ENCODE data around the gene CELA2A.

CELA2A gene

DNA sequence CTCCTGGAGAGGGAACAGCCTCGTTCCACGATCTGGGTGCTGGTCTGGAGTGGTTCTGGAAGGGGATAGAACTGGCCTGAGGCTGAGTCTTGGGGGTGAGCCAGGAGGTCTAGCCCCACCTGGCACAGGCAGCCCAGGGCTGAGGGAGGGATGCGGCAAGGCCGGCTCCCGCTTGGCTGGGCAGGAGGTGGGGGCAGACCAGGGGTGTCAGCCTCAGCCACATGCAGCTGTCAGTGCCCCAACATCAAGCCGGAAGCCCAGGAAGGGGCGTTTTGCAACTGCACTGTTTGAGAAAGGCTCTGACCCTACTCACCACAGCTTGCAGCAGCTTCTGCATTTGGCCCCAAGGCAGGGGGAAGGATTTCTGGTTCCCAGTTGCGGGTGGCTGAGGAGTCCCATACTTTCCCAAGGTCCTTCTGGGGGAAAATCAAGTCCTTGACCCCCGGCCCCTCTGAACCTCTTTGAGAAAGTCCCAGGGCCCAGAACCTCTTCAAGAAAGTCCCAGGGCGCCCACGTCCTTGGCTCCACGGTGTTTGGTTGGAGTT is 44.9 kb upstream of the CELA2A start:
- H3K27ac ChIP-seq: no peak overlapping the region
- TF ChIP-seq, protein P1, sequence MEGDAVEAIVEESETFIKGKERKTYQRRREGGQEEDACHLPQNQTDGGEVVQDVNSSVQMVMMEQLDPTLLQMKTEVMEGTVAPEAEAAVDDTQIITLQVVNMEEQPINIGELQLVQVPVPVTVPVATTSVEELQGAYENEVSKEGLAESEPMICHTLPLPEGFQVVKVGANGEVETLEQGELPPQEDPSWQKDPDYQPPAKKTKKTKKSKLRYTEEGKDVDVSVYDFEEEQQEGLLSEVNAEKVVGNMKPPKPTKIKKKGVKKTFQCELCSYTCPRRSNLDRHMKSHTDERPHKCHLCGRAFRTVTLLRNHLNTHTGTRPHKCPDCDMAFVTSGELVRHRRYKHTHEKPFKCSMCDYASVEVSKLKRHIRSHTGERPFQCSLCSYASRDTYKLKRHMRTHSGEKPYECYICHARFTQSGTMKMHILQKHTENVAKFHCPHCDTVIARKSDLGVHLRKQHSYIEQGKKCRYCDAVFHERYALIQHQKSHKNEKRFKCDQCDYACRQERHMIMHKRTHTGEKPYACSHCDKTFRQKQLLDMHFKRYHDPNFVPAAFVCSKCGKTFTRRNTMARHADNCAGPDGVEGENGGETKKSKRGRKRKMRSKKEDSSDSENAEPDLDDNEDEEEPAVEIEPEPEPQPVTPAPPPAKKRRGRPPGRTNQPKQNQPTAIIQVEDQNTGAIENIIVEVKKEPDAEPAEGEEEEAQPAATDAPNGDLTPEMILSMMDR (conservative IDR thresholded peaks at IDR 0.05): no peak

DNA sequence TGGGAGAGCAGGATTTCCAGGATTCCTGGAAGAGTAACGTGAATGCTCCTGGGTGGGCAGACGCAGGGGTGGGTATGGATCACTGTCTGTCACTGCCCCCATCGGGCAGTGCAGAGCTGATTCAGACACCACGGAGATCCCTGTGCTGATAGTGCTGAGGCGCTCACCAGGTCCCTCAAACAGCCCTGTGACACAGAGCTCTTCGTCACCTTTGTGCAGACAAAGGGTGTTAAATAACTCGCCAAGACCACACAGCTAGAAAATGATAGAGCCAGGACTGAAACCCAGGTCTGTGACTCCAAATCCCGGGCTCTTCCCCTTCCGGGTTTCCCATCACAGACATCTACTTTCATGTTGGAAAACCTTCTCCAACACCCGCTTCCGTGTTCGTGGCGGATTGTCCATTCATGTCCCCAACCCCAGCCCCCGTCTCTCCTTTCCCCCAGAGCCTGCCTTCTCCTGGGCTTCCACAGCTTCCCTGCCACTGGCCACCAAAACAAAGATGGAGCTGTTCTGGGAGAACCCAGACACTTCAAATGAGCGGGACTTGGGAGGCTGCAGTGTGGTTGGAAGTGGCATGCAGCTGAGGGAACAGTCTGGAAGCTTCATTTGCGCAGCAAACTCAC is 44.2 kb upstream of the CELA2A start:
- TF ChIP-seq, protein P1 (conservative IDR thresholded peaks at IDR 0.05): no peak
- no peak overlapping the region for H3K27ac ChIP-seq

DNA sequence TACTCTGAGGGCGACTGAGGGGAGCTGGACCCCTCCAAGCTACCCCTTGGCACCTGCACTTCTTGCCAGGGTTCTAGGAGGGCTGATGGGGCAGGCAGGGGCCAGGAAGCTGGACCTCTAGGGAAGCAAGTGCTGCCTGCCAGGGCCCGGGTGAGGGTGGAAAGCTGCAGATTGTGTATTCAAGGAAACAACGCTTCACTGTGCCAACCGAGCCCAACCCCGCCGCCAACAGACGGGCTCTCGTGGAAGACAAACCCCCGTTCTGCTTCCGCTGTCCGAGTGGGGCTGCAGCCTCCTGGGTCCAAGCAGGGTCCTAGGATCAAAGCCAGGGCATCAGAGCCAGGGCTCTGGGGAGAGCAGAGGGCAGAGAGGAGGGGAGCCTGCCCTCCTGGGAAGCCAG is 43.7 kb upstream of the CELA2A start:
- H3K27ac ChIP-seq: no peak overlapping the region
- TF ChIP-seq, protein P1 (conservative IDR thresholded peaks at IDR 0.05): no peak

DNA sequence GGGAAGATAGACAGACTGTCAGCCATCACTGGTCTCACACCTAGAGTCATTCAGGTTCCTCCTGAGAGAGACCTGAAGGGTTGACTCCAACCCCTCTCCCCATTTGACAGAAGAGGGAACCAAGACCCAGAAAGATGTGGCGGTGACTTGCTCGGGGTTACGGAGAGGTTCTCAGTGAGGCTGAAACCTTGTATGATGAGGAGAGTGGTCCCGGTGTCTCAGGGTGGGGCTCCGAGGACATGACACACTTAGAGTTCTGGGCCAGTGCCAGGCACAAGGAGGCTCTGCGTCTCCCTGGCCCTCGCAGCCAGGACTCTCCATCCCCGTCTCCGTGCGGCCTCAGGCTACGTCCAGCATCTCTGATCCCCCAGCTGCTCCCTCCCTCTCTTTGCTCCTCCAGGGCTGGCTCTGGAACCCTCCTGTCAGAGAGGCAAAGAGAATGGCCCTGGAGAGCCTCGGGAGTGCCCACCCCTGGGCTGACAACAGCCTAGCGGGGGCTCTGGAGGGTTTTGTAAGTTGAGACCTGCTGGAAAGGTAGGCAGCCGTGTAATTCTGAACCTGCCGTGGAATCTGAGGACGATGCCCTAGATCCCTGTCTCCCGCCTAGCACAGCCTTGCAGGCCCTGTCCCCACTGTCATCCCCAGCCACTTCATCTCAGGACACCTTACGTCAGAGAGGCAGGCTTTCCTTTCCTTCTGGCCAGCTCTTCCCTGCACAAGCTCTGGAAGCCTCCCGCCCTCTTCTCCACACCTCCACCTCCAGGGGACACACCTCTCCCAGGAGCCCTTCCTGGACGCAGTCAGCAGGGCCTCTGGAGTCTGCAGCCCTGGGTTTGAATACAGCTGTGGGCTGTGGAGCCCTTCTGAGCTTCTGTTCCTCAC is 42.7 kb upstream of the CELA2A start:
- H3K27ac ChIP-seq: no peak overlapping the region
- TF ChIP-seq, protein P1 (conservative IDR thresholded peaks at IDR 0.05): no peak

DNA sequence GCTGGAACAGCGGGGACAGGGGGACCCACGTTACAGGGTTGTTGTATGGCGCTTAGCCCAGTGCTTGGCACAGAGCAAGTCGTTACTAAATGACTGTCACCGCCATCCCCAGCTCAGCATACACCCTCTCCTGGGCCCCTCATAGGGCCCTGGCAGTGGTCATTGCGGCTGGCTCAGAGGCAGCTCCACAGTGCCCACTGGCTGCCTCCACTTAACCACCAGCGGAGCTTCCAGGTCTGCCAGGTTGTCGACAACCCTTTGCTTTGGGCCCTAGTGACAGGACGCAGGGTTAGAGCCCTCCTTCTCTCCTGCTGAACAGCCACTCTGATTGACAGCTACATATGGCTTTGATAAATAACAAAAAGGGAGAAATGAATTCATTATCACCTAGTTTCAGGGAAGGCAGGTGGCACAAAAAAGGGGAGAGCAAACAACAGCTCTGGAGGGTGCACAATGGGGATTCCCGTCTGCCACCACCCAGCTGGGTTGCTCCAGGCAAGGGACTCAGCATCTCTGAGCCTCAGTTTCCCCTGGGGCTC is 42.0 kb upstream of the CELA2A start:
- H3K27ac ChIP-seq: no peak overlapping the region
- TF ChIP-seq, protein P1 (conservative IDR thresholded peaks at IDR 0.05): no peak

DNA sequence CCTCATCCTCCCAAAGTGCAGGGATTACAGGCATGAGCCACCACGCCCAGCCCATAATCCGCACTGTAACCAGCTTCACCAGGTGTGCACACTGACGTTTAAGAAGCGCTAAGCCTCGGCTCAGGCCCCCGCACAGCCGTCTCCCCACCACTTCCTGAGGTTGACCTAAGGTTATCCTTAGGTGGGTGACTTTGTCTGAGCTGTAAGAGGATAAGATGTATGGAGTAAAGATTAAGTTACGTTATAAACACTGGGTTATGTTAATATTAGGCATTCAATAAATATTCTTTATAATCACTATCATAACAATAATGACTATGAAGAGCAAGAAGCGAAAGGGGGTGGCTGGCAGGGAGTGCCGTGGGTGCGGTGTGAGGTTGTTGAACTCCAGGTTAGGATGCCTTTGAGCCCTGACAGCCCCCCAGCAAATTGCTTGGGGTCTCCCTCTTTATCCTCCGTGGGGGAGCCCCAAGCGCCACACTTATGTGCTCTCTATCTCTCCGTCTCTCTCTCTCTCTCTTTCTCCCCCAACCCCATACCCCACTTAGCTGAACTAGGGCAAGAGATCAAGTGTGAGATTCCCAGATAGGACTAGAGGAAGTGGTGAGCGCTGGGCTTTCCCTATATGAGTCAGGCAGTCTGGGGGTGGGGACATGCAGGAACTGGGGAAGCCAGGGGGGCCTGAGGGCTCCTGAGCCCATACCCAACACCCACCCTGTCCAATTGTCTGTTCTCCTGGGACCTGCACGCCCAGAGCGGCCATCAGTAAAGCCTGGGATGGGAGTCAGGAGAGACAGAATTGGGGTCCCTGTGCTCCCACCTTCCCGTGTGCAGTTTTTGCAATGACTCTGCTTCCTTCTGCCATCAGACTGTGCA is 39.2 kb upstream of the CELA2A start:
- no peak overlapping the region for H3K27ac ChIP-seq
- TF ChIP-seq, protein P1 (conservative IDR thresholded peaks at IDR 0.05): no peak

Data from VCaP (cell line).